Measurements from ENCODE around the gene SMIM35. TPM values are rescaled to one million over a fixed set of nuclear protein-coding genes. Genes with fewer than 3 reads are reported as not detected.

SMIM35 gene
- total and polyA plus RNA-seq, 4 donors, result 0.15 TPM; not detected in 3

DNA sequence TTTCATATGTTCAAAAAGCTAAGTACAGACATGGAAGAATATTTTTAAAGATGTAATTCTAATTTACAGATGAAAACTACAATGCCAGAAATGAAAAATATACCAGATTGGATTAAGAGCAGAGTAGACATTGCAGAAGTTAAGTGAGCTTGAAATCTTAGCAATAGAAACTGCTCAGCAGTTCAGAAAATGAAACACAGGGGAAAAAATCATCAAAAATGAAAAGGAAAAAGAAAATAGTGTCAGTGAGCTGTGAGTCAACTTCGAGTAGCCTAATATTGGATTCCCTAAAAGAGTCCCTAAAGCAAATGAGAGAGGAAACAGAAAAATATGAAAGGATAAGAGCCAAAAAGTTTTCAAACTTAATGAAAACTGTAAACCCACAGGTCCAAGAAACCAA, 126.4 kb downstream of the SMIM35 start:
- DNase-seq (no peak), ATAC-seq (ENCODE audit: low FRiP score) (no peak)
- no peaks in the 10 kb centered on the region for H3K27me3 ChIP-seq (ENCODE audit: control insufficient read depth in 1 of 2, insufficient read depth in 2 of 2, low read length in 1 of 2)
- WGBS, 2 donors, result 67 to 71% methylated on average over 1 of the region's 1 CpG
- no peak overlapping the region for H3K27ac ChIP-seq (ENCODE audit: low read depth in 1 of 2, low read length in 2 of 2)
- intact Hi-C loops (cut with DNase I), result no loop called here
- no peaks in the 10 kb centered on the region for H3K4me1 ChIP-seq (ENCODE audit: control insufficient read depth in 1 of 2, insufficient read depth in 2 of 2, low read length in 2 of 2)
- no peaks in the 10 kb centered on the region for H3K9me3 ChIP-seq (ENCODE audit: control insufficient read depth, low read length)
- no peaks in the 10 kb centered on the region for H3K36me3 ChIP-seq (ENCODE audit: control insufficient read depth in 1 of 2, insufficient read depth in 2 of 2, low read length in 1 of 2)
- no peak overlapping the region for H3K4me3 ChIP-seq (ENCODE audit: low read length in 2 of 2)

GRCh38 chr11:117959438-117960149, 127.2 kb downstream of the SMIM35 start:
- Histone ChIP-seq H3K27ac (ENCODE audit: low read depth in 1 of 2, low read length in 2 of 2) (no peak overlapping the region), H3K27me3 (ENCODE audit: control insufficient read depth in 1 of 2, insufficient read depth in 2 of 2, low read length in 1 of 2) (no peaks in the 10 kb centered on the region), H3K4me1 (ENCODE audit: control insufficient read depth in 1 of 2, insufficient read depth in 2 of 2, low read length in 2 of 2) (no peaks in the 10 kb centered on the region), H3K9me3 (ENCODE audit: control insufficient read depth, low read length) (no peaks in the 10 kb centered on the region), H3K36me3 (ENCODE audit: control insufficient read depth in 1 of 2, insufficient read depth in 2 of 2, low read length in 1 of 2) (no peaks in the 10 kb centered on the region), H3K4me3 (ENCODE audit: low read length in 2 of 2) (no peak overlapping the region)
- ATAC-seq (ENCODE audit: low FRiP score), result no peak
- DNase-seq, result no peak
- WGBS, 2 donors, result 32 to 61% methylated on average over 1 of the region's 1 CpG
- intact Hi-C loops (cut with DNase I), result no loop called here

GRCh38 chr11:117958949-117959348, 127.8 kb downstream of the SMIM35 start:
- Histone ChIP-seq H3K4me1 (ENCODE audit: control insufficient read depth in 1 of 2, insufficient read depth in 2 of 2, low read length in 2 of 2) (no peaks in the 10 kb centered on the region), H3K9me3 (ENCODE audit: control insufficient read depth, low read length) (no peaks in the 10 kb centered on the region), H3K27me3 (ENCODE audit: control insufficient read depth in 1 of 2, insufficient read depth in 2 of 2, low read length in 1 of 2) (no peaks in the 10 kb centered on the region), H3K4me3 (ENCODE audit: low read length in 2 of 2) (no peak overlapping the region), H3K36me3 (ENCODE audit: control insufficient read depth in 1 of 2, insufficient read depth in 2 of 2, low read length in 1 of 2) (no peaks in the 10 kb centered on the region), H3K27ac (ENCODE audit: low read depth in 1 of 2, low read length in 2 of 2) (no peak overlapping the region)
- intact Hi-C loops (cut with DNase I), result no loop called here
- ATAC-seq (ENCODE audit: low FRiP score) (no peak), DNase-seq (no peak)
- WGBS, 2 donors, result 89 to 90% methylated on average over 1 of the region's 1 CpG

Other genes starting within 250 kb of the SMIM35 start
- gene FXYD6, start 210.3 kb downstream of the SMIM35 start, total RNA-seq, result 10 to 100 TPM; 28.6 to 28.7 TPM
- 10 to 100 TPM; 14.5 to 28.2 TPM for gene FXYD6, start 210.3 kb downstream of the SMIM35 start, polyA plus RNA-seq
- under 1 TPM; 0.45 to 0.54 TPM for gene TMPRSS13, start 157.6 kb downstream of the SMIM35 start, total RNA-seq
- gene TMPRSS13, start 157.6 kb downstream of the SMIM35 start, polyA plus RNA-seq, result 1 to 10 TPM in 1 of 2 donors, not detected in 1; 1.0 TPM
- 10 to 100 TPM; 18.3 to 59.2 TPM for gene IL10RA, start 100.6 kb downstream of the SMIM35 start, total RNA-seq
- 10 to 100 TPM in 1 of 2 donors, 1 to 10 TPM in 1; 1.7 to 10.9 TPM for gene IL10RA, start 100.6 kb downstream of the SMIM35 start, polyA plus RNA-seq
- under 1 TPM in 1 of 2 donors, not detected in 1; 0.96 TPM for gene TMPRSS4, start 9.9 kb downstream of the SMIM35 start, total RNA-seq
- gene TMPRSS4, start 9.9 kb downstream of the SMIM35 start, polyA plus RNA-seq, result 1 to 10 TPM in 1 of 2 donors, not detected in 1; 6.5 TPM
- gene SCN4B, start 65.9 kb upstream of the SMIM35 start, total RNA-seq, result 10 to 100 TPM in 1 of 2 donors, 1 to 10 TPM in 1; 2.2 to 11.8 TPM
- gene SCN4B, start 65.9 kb upstream of the SMIM35 start, polyA plus RNA-seq, result under 1 TPM; 0.05 to 0.25 TPM
- gene SCN2B, start 89.7 kb upstream of the SMIM35 start, total RNA-seq, result under 1 TPM in 1 of 2 donors, not detected in 1; 0.78 TPM
- not detected for gene SCN2B, start 89.7 kb upstream of the SMIM35 start, polyA plus RNA-seq
- 10 to 100 TPM in 1 of 2 donors, 1 to 10 TPM in 1; 8.0 to 29.5 TPM for gene JAML, start 138.0 kb upstream of the SMIM35 start, total RNA-seq
- 1 to 10 TPM; 1.8 to 4.0 TPM for gene JAML, start 138.0 kb upstream of the SMIM35 start, polyA plus RNA-seq
- 1 to 10 TPM; 1.6 to 2.7 TPM for gene MPZL3, start 165.4 kb upstream of the SMIM35 start, total RNA-seq
- gene MPZL3, start 165.4 kb upstream of the SMIM35 start, polyA plus RNA-seq, result under 1 TPM; 0.33 to 0.38 TPM
- gene MPZL2, start 177.3 kb upstream of the SMIM35 start, total RNA-seq, result 10 to 100 TPM; 52.7 to 63.2 TPM
- 10 to 100 TPM in 1 of 2 donors, 1 to 10 TPM in 1; 3.8 to 13.3 TPM for gene MPZL2, start 177.3 kb upstream of the SMIM35 start, polyA plus RNA-seq
- 1 to 10 TPM; 2.3 to 5.2 TPM for gene CD3E, start 217.8 kb upstream of the SMIM35 start, total RNA-seq
- 1 to 10 TPM in 1 of 2 donors, under 1 TPM in 1; 0.43 to 2.5 TPM for gene CD3E, start 217.8 kb upstream of the SMIM35 start, polyA plus RNA-seq

All from aorta (tissue), 5 donors.